ENCODE results near the gene RBPJ.

Gene RBPJ

DNA sequence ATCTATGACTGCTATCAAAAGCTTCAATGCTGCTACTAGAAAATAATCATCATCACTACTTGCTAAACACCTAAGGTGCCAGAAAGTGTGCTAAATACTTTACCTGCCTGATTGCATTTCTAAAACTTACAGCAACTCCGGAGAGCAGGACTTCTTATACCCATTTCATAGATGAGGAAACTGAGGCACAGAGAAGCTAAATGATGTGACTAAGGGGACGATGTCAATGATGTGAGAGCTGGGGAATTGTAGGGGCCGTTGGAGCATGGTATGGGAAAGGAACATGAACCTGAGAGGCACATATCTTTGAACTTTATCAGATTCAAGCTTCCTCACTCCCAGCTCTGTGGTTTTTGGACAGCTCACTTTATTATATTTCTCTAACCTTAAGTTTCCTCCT lies 130.8 kb downstream of the RBPJ start:
- TF ChIP-seq, protein P1, sequence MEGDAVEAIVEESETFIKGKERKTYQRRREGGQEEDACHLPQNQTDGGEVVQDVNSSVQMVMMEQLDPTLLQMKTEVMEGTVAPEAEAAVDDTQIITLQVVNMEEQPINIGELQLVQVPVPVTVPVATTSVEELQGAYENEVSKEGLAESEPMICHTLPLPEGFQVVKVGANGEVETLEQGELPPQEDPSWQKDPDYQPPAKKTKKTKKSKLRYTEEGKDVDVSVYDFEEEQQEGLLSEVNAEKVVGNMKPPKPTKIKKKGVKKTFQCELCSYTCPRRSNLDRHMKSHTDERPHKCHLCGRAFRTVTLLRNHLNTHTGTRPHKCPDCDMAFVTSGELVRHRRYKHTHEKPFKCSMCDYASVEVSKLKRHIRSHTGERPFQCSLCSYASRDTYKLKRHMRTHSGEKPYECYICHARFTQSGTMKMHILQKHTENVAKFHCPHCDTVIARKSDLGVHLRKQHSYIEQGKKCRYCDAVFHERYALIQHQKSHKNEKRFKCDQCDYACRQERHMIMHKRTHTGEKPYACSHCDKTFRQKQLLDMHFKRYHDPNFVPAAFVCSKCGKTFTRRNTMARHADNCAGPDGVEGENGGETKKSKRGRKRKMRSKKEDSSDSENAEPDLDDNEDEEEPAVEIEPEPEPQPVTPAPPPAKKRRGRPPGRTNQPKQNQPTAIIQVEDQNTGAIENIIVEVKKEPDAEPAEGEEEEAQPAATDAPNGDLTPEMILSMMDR (IDR thresholded peaks at IDR 0.05; ENCODE audit: control extremely low read depth, extremely low read depth, low read depth, missing control alignments): no peak
- no peak for DNase-seq (ENCODE audit: extremely low spot score)
- CTCF ChIA-PET: interaction anchor here (1.2 to 2.0 kb wide), 4 partner anchors 10 to 23 kb away, joined by 3 to 7 read pairs (median 5); no protein-coding TSS in a partner anchor
- POLR2A ChIA-PET: interaction anchor here (0.5 kb wide), 1 partner anchor 9 kb away, joined by 3 read pairs; no protein-coding TSS in a partner anchor

DNA sequence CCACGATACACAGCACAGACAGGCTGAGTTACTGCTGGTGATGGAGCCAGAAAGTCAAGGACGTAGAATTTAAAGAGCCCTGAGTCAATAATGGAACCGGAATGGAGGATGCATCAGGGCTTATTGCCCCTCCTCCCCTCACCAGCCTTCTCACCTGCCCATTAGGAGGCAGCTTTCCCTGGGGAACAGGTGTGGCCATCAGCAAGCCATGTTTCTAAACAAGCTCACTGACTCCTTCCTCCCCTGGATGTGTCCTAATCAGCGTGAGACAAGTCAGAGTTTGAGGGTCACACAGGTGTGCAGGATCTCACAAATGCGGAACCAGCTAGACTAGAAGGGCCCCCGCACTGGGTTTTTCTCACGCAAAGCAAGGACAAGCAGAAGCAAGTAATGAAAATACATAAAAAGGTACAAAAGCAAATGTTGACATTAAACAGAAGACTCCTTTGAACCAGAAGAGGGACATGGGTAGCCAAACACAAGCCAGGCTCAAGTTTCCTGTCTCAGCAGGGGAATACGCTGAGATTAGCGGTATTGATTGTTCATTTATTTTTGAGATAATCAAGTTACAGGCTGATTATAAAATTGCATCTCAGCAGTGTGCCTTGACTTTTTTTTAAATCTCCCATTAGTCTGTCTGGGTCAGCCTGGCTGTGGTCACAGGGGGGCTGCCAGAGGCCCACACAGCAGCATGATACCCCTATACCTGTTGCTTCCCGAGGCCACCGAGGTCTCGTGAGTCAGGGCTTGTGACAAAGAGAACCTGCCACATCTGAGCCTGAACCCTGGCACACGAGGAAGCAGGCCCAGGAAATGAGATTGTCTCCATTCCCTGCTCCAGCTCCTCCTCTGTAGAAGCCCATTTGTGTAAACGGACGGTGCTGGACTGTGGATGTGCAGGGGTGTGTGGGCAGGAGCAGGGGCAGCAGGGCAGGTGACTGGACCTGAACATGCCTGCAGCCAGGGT lies 132.0 kb downstream of the RBPJ start:
- DNase-seq (ENCODE audit: extremely low spot score): no peak
- TF ChIP-seq, protein P1 (IDR thresholded peaks at IDR 0.05; ENCODE audit: control extremely low read depth, extremely low read depth, low read depth, missing control alignments): no peak

DNA sequence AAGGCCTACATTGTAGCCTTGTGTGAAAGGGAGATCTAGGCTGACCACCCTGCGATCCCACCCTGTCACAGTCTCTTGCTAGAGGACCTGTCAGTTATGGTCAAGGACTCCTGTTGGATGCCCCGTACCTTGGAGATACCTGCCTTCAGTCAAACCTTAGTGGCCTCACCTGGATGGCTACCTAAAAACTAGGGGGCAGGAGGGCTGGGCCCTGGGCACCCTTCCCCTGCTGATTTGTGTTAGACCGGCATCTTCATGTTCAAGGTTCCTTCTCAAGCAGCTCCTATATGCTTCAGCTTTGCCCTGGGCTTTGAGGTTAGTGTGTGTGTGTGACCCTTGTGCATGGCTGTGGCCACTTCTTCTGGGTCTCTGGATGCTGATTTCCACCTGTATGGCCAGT lies 134.1 kb downstream of the RBPJ start:
- TF ChIP-seq, protein P1 (IDR thresholded peaks at IDR 0.05; ENCODE audit: control extremely low read depth, extremely low read depth, low read depth, missing control alignments): no peak
- DNase-seq (ENCODE audit: extremely low spot score): no peak
- ChIA-PET POLR2A (no interaction called here), CTCF (interaction anchor here (0.9 kb wide), 1 partner anchor 19 kb away, joined by 3 read pairs; no protein-coding TSS in a partner anchor)

More for the DNA sequence above, 132.0 kb downstream of the RBPJ start:
- POLR2A ChIA-PET: no interaction called here
- CTCF ChIA-PET: interaction anchor here (0.7 to 2.0 kb wide), 5 partner anchors 9 to 45 kb away, joined by 3 to 7 read pairs (median 5); no protein-coding TSS in a partner anchor

DNA sequence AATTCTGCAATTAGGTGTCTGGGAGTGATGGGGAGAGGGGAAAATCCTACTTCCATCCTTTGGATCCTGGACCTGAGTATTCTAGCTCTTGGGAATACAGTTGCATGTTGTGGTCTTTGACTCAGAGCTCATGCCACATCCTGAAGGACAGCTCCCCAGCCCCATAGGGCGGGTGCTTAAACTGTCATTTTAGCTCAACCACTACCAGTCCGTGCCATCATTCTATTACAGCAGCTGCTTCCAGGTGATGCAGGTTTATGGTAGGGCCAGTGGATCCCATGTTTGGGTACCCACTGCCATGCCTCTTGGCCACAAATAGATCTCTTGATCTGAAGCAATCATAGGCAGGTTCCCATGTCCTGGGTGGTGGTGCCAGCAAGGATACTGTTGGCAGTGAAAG lies 134.8 kb downstream of the RBPJ start:
- DNase-seq (ENCODE audit: extremely low spot score): no peak
- ChIA-PET POLR2A (no interaction called here), CTCF (interaction anchor here (0.9 kb wide), 1 partner anchor 18 kb away, joined by 3 read pairs; no protein-coding TSS in a partner anchor)

DNA sequence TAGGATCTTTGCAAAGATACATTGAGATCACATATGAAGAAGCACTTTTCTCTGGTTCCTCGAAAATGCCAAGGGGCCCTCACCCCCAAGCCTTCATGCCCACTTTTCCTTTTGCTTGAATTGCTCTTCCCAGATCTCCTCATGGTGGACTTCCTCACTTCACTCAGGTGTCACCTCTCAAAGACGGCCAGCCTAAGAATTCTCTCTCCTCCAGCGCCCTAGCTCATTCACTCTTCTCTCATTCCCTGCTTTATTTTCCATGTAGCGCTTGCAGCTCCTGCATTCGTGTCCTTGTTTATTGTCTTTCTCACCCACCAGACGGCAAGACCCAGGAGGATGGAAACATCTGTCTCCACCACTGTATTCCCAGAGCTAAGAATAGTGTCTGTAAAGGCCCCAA lies 136.6 kb downstream of the RBPJ start:
- TF ChIP-seq, protein P1 (IDR thresholded peaks at IDR 0.05; ENCODE audit: control extremely low read depth, extremely low read depth, low read depth, missing control alignments): no peak
- POLR2A ChIA-PET: no interaction called here
- DNase-seq (ENCODE audit: extremely low spot score): no peak
- CTCF ChIA-PET: interaction anchor here (0.7 to 2.2 kb wide), 5 partner anchors 8 to 553 kb away, joined by 3 to 10 read pairs (median 3); no protein-coding TSS in a partner anchor

More for the DNA sequence above, 134.8 kb downstream of the RBPJ start:
- TF ChIP-seq, protein P1 (IDR thresholded peaks at IDR 0.05; ENCODE audit: control extremely low read depth, extremely low read depth, low read depth, missing control alignments): no peak

DNA sequence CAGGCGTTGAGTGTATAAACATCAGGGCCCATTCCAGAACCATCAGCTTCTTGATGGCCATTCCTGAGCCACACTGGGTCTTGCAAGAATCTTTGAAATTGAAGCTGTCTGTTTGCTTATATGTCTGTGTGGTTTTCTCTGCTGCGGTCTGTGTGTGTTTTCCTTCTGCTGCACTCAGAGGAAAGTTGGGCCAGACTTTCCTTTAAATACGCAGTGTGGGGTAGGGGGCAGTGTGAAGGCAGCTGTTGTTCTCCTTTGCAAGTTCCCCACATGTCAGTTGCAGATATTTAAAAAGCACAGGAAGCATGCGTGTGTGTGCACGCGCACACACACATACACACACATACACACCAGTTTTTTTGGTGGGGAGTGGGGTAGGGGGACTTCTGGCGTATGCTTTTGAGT lies 137.3 kb downstream of the RBPJ start:
- CTCF ChIA-PET: interaction anchor here (1.1 to 2.2 kb wide), 9 partner anchors 9 to 561 kb away, joined by 3 to 10 read pairs (median 3); no protein-coding TSS in a partner anchor
- POLR2A ChIA-PET: no interaction called here
- TF ChIP-seq, protein P1 (IDR thresholded peaks at IDR 0.05; ENCODE audit: control extremely low read depth, extremely low read depth, low read depth, missing control alignments): no peak
- DNase-seq (ENCODE audit: extremely low spot score): no peak

Data from GM10248 (cell line).